NCI-H1436 (cell line): ENCODE results near the gene TMPRSS7.
A peak's percentile ranks its signal among the peaks of the same experiment; 100 is the strongest.

Experiments used
- DNase-seq: peaks from one replicate; lab custom pipeline; 2025; lab: John Stamatoyannopoulos, UW

TMPRSS7 gene, protein sequence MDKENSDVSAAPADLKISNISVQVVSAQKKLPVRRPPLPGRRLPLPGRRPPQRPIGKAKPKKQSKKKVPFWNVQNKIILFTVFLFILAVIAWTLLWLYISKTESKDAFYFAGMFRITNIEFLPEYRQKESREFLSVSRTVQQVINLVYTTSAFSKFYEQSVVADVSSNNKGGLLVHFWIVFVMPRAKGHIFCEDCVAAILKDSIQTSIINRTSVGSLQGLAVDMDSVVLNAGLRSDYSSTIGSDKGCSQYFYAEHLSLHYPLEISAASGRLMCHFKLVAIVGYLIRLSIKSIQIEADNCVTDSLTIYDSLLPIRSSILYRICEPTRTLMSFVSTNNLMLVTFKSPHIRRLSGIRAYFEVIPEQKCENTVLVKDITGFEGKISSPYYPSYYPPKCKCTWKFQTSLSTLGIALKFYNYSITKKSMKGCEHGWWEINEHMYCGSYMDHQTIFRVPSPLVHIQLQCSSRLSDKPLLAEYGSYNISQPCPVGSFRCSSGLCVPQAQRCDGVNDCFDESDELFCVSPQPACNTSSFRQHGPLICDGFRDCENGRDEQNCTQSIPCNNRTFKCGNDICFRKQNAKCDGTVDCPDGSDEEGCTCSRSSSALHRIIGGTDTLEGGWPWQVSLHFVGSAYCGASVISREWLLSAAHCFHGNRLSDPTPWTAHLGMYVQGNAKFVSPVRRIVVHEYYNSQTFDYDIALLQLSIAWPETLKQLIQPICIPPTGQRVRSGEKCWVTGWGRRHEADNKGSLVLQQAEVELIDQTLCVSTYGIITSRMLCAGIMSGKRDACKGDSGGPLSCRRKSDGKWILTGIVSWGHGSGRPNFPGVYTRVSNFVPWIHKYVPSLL

GRCh38 chr3:112034436-112034835, at the start of gene TMPRSS7:
Gene TMPRSS7 (plus strand): TSS chr3:112034736. CDS start chr3:112034846, 110 bp downstream.
- no peak for DNase-seq

- no peak for DNase-seq
These were observed 47.7 kb upstream of the TMPRSS7 start for GRCh38 chr3:111986800-111987199.

DNA sequence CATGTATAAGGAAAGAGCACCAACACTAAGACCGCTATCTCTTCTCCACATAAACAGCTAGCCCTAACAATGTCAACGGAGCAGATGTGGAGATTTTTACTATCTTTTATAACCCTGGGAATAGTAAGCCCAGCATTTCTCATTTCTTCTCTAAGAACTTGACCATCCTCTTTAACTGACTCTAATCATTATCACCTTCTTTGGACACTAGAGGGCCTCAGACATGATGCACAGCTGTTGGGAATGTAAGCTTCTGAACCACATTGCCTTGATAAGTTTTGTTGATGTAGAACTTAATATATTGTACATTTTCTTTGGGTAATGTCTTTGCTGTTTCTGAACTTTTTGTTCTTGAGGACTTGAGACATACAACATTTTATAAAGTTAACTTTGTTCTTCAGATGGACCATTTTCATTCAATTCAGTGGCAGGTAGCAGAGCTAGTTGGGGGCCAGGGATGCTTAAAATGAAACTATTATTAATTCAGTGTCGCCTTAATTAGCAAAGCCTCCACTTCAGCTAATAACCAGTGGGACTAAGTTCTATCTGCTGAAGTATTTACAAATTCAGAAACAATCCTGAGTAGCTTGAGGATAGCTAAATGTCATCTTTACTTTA, 45.4 kb upstream of the TMPRSS7 start:
- DNase-seq: peak; percentile 71

DNA sequence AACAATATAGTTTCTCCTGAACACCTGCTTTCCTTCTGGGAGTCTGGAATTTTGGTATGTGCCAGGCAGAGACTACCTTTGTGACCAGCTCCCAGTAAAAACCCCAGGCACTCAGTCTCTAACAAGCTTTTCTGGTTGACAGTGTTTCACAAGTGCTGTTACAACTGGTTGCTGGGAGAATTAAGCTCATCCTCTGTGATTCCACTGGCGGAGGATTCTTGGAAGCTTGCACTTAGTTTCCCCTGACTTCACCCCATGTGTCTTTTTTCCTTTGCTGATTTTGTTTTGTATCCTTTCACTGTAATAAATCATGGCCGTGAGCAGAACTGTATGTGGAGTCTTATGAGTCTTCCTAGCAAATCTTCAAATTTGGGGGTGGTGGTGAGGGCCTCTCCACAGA, 41.5 kb upstream of the TMPRSS7 start:
- no peak for DNase-seq

- peak; percentile 71 for DNase-seq
These were observed 35.7 kb upstream of the TMPRSS7 start, which contains the start of gene TAGLN3 for GRCh38 chr3:111998636-111999483. Gene TAGLN3 (plus strand): TSS chr3:111998922. CDS start chr3:111999423, 501 bp downstream.

GRCh38 chr3:111999484-112000324, 34.8 kb upstream of the TMPRSS7 start:
- DNase-seq: peak; percentile 38

- DNase-seq: no peak
These were observed 34.2 kb upstream of the TMPRSS7 start for GRCh38 chr3:112000367-112000771.

DNA sequence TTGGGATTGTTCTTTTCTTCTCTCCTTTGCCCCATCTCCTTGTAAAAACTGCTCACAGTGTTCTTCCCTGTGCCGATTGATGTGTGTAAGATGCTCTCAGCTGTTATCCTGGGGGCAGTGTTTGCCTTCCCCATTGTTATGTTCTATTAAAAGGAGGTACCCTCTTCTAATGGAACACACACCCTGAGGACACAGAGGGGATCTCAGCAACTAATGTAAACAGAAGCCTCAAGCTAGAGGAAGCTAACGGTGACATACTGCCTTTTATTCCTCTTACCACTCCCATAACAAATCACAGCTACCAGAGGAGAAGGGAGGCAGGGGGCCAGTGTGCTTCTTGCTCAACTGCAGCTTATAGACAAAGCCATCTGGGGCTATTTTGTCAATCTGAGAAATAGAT, 33.6 kb upstream of the TMPRSS7 start:
- no peak for DNase-seq

- DNase-seq: no peak
These were observed 33.0 kb upstream of the TMPRSS7 start for GRCh38 chr3:112001526-112001925.

GRCh38 chr3:112002096-112002971, 32.2 kb upstream of the TMPRSS7 start:
- DNase-seq: no peak

DNA sequence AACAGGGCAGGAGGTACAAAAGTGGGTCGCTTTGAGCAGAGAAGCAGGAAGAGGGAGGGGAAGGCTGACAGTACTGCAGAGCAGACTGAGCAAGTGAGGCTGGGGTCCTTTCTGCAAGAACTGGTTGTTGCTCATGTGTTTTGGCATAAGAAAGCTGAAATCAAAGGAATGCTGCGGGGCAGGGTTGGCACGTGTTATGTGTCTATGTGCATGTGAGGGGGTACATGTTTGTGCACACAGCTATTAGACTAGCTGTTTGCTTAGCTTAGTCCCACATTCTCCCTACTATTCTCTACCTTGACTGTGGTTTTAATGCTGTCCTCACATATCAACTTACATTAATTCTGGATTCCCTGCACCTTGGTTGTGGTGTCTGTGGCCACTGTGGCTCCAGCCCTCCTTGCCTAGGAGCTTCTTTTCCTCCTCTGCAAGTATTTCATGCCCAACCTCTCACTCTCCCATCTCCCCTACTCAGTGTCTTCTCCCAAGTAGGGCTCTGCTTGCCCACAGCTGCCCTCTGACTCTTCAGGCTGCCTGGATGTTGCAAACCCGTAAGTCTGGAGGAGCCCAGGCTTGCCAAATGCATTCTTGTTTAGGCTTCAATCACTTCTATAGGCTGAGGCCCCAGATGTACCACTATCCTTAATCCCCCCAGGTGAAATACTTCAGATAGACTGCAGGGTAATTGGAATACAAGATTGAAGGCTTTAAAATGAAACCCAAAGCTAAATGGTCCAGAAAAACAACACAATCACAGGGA, 31.0 kb upstream of the TMPRSS7 start:
- no peak for DNase-seq

DNA sequence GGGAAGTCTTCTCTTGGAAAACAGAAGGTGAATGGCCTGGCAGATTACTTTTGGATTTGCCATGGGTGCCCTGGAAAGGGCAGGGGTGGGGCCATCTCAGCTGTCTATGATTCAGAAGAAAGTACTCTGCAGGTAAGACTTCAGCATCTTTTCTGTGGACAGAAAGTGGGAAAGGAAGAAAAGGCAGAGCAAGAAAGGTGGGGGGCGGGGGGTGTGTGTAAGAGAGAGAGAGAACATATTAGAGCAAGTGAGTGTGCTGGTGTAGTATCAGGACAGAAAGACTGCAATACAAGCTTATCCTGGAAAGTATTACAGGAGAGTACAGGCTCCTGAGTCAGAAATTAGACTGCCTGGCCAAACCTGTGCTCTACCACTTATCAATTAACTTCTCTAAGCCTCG, 30.3 kb upstream of the TMPRSS7 start:
- no peak for DNase-seq

- DNase-seq: no peak
These were observed 29.9 kb upstream of the TMPRSS7 start for GRCh38 chr3:112004669-112005068.

DNA sequence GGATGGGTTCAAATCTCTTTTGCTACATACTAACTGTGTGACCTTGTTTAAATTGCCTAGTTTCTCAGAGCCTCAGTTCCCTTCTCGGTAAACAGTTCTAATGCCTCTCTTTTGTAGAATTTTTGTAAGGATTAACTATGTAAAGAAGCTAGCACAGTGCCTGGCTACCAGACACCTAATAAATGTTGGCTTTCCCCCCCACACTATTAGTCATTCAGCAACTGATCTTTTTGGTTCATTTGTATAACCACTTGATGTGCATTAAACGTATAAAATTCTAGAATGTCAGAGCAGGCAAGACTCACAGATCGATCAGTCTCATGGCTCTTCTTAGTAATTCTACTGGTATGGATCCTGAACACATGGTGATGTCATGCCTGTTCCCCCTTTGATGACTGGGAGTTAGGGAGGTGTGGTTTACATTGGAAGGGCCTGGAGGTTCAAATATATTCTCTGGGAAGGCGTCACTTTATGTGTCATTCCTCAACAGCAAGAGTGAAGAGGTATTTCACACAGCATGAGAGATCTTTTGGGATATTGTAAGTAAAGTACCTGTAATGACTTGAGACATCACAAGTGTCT, 29.4 kb upstream of the TMPRSS7 start:
- no peak for DNase-seq

- no peak for DNase-seq
These were observed 26.9 kb upstream of the TMPRSS7 start for GRCh38 chr3:112007633-112008032.

- DNase-seq: no peak
These were observed 24.9 kb upstream of the TMPRSS7 start for GRCh38 chr3:112009670-112010069.

- peak; percentile 89 for DNase-seq
These were observed 23.9 kb upstream of the TMPRSS7 start for GRCh38 chr3:112010636-112011035.

- no peak for DNase-seq
These were observed 23.1 kb upstream of the TMPRSS7 start for GRCh38 chr3:112011376-112011940.
